ENCODE measurements around the gene FAM209B.

DNA sequence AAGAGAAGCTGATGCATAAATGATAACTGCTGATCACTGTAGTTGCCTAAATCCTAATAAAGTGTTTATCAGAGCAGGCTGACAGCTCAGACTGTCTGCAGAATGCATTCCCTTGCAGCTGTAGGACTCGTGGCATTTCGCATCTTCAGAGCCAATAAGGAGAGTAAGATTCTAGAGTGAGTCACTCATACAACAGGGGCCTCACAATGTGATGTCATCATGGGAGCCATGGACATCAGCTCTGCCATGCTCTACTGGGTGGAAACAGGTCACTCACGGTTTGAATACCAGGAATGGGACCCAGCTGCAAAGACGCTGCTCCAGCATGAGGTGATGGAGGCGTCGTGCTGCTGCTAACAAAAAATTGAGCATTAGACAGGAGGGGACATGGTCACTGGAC is 7.4 kb downstream of the FAM209B start:
- TF ChIP-seq, protein P1, sequence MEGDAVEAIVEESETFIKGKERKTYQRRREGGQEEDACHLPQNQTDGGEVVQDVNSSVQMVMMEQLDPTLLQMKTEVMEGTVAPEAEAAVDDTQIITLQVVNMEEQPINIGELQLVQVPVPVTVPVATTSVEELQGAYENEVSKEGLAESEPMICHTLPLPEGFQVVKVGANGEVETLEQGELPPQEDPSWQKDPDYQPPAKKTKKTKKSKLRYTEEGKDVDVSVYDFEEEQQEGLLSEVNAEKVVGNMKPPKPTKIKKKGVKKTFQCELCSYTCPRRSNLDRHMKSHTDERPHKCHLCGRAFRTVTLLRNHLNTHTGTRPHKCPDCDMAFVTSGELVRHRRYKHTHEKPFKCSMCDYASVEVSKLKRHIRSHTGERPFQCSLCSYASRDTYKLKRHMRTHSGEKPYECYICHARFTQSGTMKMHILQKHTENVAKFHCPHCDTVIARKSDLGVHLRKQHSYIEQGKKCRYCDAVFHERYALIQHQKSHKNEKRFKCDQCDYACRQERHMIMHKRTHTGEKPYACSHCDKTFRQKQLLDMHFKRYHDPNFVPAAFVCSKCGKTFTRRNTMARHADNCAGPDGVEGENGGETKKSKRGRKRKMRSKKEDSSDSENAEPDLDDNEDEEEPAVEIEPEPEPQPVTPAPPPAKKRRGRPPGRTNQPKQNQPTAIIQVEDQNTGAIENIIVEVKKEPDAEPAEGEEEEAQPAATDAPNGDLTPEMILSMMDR (IDR thresholded peaks at IDR 0.05) = no peak
- TF ChIP-seq POLR2A (IDR thresholded peaks at IDR 0.05) = no peak
